HCT116 (cell line): Measurements from ENCODE around the gene PDE6G.

Experiments
- EGR1 ChIP-seq: IDR thresholded peaks from 2 replicates; pipeline ENCODE4 v1.6.1; 2012; ENCODE audit warnings: low read depth
- EZH2 ChIP-seq: fragments of 200-600 bp; sonication (generic); IDR thresholded peaks from 2 replicates; pipeline ENCODE4 v1.6.1; 2017; ENCODE audit warnings: antibody characterized with exemption, mixed run types
- POLR2A ChIP-seq: IDR thresholded peaks from 2 replicates; pipeline ENCODE4 v1.7.0; 2011; ENCODE audit warnings: borderline replicate concordance; ENCODE audit not compliant: insufficient read depth, insufficient read length; ENCODE audit errors: extremely low read depth
- SIN3A ChIP-seq: IDR thresholded peaks from 2 replicates; pipeline ENCODE4 v1.6.1; 2012; ENCODE audit warnings: low read depth
- TCF7L2 ChIP-seq: IDR thresholded peaks from 2 replicates; pipeline ENCODE4 v1.7.0; 2011; ENCODE audit warnings: borderline replicate concordance, inconsistent platforms; ENCODE audit not compliant: insufficient read depth, insufficient read length; ENCODE audit errors: extremely low read depth
- TF ChIP-seq, protein P1 (sequence below), 3 experiments: fragments of 200-600 bp in 1 of 3; sonication (generic) in 1 of 3; IDR thresholded peaks in 2 of 3; conservative IDR thresholded peaks in 1 of 3; 2 replicates each; pipeline ENCODE4 v1.5.1; 2012 to 2017; ENCODE audit warnings: low read depth in 2 of 3, low read length in 2 of 3, antibody characterized with exemption in 1 of 3, borderline replicate concordance in 1 of 3, control low read depth in 1 of 3, mild to moderate bottlenecking in 1 of 3, mixed read lengths in 1 of 3, mixed run types in 1 of 3, moderate library complexity in 1 of 3; ENCODE audit not compliant: insufficient read depth in 1 of 3
- TF ChIP-seq, protein P2 (sequence below): IDR thresholded peaks from 2 replicates; pipeline ENCODE4 v1.6.1; 2012

DNA sequence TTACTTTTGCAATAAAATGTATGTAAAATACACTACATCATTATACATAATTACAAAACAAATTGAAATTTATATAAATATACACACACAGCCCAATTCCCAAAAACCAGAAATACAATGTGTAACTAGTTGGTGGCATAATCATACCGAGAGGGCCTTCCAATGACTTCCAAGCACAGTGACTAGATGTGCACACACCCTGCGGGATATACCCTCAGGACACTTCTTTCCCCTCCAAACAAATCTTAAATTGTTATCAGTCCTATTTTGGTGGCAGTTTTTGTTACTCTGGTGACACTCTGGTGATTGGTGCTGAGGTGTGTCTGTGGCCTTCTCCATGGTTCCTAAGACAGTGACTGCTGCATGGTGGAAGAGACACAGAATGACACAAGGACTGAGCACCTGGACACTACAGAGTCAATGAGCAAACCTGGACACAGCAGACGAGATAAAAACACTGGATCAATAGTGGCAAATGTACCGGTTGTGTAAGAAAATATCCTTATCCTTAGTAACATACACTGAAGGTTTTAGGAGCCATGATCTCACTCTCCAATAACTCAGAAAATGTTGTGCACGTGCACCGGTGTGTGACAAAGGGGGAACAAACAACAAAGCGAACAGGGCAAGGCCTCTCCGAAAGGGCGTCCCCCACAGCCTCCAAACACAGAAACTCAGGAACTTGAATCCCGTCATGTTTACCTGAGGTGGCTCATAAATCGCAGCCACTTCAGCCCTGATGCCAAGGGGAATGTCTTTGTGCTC, 52.3 kb downstream of the PDE6G start:
- no peak for TF ChIP-seq TCF7L2
- TF ChIP-seq POLR2A, result no peak
- TF ChIP-seq, protein P1, sequence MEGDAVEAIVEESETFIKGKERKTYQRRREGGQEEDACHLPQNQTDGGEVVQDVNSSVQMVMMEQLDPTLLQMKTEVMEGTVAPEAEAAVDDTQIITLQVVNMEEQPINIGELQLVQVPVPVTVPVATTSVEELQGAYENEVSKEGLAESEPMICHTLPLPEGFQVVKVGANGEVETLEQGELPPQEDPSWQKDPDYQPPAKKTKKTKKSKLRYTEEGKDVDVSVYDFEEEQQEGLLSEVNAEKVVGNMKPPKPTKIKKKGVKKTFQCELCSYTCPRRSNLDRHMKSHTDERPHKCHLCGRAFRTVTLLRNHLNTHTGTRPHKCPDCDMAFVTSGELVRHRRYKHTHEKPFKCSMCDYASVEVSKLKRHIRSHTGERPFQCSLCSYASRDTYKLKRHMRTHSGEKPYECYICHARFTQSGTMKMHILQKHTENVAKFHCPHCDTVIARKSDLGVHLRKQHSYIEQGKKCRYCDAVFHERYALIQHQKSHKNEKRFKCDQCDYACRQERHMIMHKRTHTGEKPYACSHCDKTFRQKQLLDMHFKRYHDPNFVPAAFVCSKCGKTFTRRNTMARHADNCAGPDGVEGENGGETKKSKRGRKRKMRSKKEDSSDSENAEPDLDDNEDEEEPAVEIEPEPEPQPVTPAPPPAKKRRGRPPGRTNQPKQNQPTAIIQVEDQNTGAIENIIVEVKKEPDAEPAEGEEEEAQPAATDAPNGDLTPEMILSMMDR (IDR thresholded peaks at IDR 0.05 in 2 of 3, conservative IDR thresholded peaks at IDR 0.05 in 1 of 3; ENCODE audit: borderline replicate concordance in 1 of 3, insufficient read depth in 1 of 3, low read depth in 2 of 3, low read length in 2 of 3), result no peak
- no peak for TF ChIP-seq EGR1
- TF ChIP-seq SIN3A, result no peak
- TF ChIP-seq, protein P2, sequence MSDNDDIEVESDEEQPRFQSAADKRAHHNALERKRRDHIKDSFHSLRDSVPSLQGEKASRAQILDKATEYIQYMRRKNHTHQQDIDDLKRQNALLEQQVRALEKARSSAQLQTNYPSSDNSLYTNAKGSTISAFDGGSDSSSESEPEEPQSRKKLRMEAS, result no peak
- no peak for TF ChIP-seq EZH2
